ENCODE data around the gene KLHL6. TPM values are rescaled to one million over a fixed set of nuclear protein-coding genes. Genes with fewer than 3 reads are reported as not detected.
"Not testable (repeated sequence)": the region's sequence is repeated elsewhere in the genome, so short reads cannot be mapped to it uniquely, and the experiment has no call there.

The KLHL6 gene
- total and polyA plus RNA-seq, 2 experiments from 2014 or later: 0.03 TPM; not detected in 1

GRCh38 chr3:183473969-183474368, 81.5 kb downstream of the KLHL6 start:
- H3K36me3 ChIP-seq: no peaks in the 10 kb centered on the region

GRCh38 chr3:183472155-183472554, 83.4 kb downstream of the KLHL6 start:
- Histone ChIP-seq H3K4me1 (ENCODE audit: low read depth) (no peaks in the 10 kb centered on the region), H3K27ac (no peak overlapping the region), H3K27me3 (peaks cover 17% of the 10 kb centered on the region), H3K9me3 (ENCODE audit: low read depth) (no peaks in the 10 kb centered on the region), H3K4me3 (no peak overlapping the region), H3K36me3 (no peaks in the 10 kb centered on the region)
- TF ChIP-seq, protein P1, sequence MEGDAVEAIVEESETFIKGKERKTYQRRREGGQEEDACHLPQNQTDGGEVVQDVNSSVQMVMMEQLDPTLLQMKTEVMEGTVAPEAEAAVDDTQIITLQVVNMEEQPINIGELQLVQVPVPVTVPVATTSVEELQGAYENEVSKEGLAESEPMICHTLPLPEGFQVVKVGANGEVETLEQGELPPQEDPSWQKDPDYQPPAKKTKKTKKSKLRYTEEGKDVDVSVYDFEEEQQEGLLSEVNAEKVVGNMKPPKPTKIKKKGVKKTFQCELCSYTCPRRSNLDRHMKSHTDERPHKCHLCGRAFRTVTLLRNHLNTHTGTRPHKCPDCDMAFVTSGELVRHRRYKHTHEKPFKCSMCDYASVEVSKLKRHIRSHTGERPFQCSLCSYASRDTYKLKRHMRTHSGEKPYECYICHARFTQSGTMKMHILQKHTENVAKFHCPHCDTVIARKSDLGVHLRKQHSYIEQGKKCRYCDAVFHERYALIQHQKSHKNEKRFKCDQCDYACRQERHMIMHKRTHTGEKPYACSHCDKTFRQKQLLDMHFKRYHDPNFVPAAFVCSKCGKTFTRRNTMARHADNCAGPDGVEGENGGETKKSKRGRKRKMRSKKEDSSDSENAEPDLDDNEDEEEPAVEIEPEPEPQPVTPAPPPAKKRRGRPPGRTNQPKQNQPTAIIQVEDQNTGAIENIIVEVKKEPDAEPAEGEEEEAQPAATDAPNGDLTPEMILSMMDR (IDR thresholded peaks at IDR 0.05; ENCODE audit: low read depth, low read length): no peak
- no peak for DNase-seq (ENCODE audit: low read depth in 1 of 2, low spot score in 1 of 2)

More at GRCh38 chr3:183473969-183474368, 81.5 kb downstream of the KLHL6 start:
- H3K27ac ChIP-seq: no peak overlapping the region
- H3K4me3 ChIP-seq: no peak overlapping the region
- peaks cover 17% of the 10 kb centered on the region for H3K27me3 ChIP-seq
- TF ChIP-seq, protein P1 (IDR thresholded peaks at IDR 0.05; ENCODE audit: low read depth, low read length): no peak
- no peak for DNase-seq (ENCODE audit: low read depth in 1 of 2, low spot score in 1 of 2)
- no peaks in the 10 kb centered on the region for H3K4me1 ChIP-seq (ENCODE audit: low read depth)
- no peaks in the 10 kb centered on the region for H3K9me3 ChIP-seq (ENCODE audit: low read depth)

DNA sequence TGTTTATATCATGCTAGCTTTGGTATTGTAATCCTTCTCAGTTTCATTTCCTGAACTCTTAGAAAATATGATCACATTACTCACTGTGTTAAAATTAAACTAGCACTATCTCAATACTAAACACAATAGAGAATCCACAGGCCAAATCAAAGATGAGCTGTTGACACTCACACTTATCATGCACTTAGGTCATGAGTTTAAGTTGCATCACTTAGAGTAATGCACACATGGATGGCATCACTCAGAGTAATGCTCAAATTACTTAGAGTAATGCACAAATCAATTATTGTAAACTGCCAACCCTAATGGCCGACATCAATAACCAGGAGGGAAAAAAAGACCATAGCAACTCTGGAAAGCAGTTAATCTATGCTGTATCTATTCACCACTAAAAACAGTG, 87.1 kb downstream of the KLHL6 start:
- H3K36me3 ChIP-seq: no peaks in the 10 kb centered on the region
- H3K27ac ChIP-seq: no peak overlapping the region
- no peak overlapping the region for H3K4me3 ChIP-seq
- DNase-seq (ENCODE audit: low read depth in 1 of 2, low spot score in 1 of 2): no peak
- no peaks in the 10 kb centered on the region for H3K9me3 ChIP-seq (ENCODE audit: low read depth)
- no peaks in the 10 kb centered on the region for H3K27me3 ChIP-seq
- TF ChIP-seq, protein P1 (IDR thresholded peaks at IDR 0.05; ENCODE audit: low read depth, low read length): no peak
- no peaks in the 10 kb centered on the region for H3K4me1 ChIP-seq (ENCODE audit: low read depth)

GRCh38 chr3:183466575-183466974, 88.9 kb downstream of the KLHL6 start:
- no peaks in the 10 kb centered on the region for H3K9me3 ChIP-seq (ENCODE audit: low read depth)
- no peaks in the 10 kb centered on the region for H3K4me1 ChIP-seq (ENCODE audit: low read depth)
- no peak overlapping the region for H3K4me3 ChIP-seq
- no peaks in the 10 kb centered on the region for H3K27me3 ChIP-seq
- no peak for DNase-seq (ENCODE audit: low read depth in 1 of 2, low spot score in 1 of 2)
- no peaks in the 10 kb centered on the region for H3K36me3 ChIP-seq
- H3K27ac ChIP-seq: no peak overlapping the region
- TF ChIP-seq, protein P1 (IDR thresholded peaks at IDR 0.05; ENCODE audit: low read depth, low read length): no peak

DNA sequence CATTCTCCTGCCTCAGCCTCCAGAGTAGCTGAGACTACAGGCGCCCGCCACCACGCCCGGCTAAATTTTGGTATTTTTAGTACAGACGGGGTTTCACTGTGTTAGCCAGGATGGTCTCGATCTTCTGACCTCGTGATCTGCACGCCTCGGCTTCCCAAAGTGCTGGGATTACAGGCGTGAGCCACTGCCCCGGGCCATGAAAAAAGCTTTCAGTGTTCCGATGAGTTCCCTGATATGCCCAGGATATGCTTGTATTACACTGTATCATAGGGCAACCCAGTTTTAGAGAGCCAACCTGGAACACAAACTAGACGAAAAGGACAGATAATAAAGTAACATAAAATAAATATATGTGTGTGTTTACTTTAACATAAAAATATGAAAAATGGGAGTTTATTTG, 89.8 kb downstream of the KLHL6 start:
- not testable (repeated sequence) for H3K4me3 ChIP-seq; H3K36me3 ChIP-seq; H3K27me3 ChIP-seq; H3K27ac ChIP-seq; H3K4me1 ChIP-seq (ENCODE audit: low read depth); DNase-seq (ENCODE audit: low read depth in 1 of 2, low spot score in 1 of 2); H3K9me3 ChIP-seq (ENCODE audit: low read depth)

DNA sequence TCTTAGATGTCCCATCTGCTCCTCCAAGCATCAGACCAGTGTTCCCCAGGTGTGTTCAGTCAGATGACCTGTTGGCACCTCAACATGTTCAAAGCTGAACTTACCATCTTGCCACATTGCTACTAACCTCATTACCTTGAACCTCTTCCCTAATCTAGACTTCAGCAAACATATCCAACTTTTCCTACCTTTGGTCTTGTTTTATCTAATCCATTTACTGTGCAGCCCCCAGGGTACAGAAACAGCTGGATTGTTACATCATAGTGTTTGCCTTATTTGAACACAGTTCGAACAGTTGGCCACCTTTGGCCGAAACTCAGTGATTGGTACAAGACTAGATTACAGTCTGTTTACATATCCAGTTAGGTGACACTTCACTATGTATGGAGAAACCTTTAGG, 91.0 kb downstream of the KLHL6 start:
- H3K4me1 ChIP-seq (ENCODE audit: low read depth): no peaks in the 10 kb centered on the region
- H3K27ac ChIP-seq: no peak overlapping the region
- TF ChIP-seq, protein P1 (IDR thresholded peaks at IDR 0.05; ENCODE audit: low read depth, low read length): no peak
- no peaks in the 10 kb centered on the region for H3K27me3 ChIP-seq
- no peaks in the 10 kb centered on the region for H3K36me3 ChIP-seq
- H3K4me3 ChIP-seq: no peak overlapping the region
- H3K9me3 ChIP-seq (ENCODE audit: low read depth): no peaks in the 10 kb centered on the region
- DNase-seq (ENCODE audit: low read depth in 1 of 2, low spot score in 1 of 2): no peak
